ENCODE results near the gene SRPK2.
A peak's percentile ranks its signal among the peaks of the same experiment; 100 is the strongest.
"Not testable (repeated sequence)": the region's sequence is repeated elsewhere in the genome, so short reads cannot be mapped to it uniquely, and the experiment has no call there.

Gene SRPK2

DNA sequence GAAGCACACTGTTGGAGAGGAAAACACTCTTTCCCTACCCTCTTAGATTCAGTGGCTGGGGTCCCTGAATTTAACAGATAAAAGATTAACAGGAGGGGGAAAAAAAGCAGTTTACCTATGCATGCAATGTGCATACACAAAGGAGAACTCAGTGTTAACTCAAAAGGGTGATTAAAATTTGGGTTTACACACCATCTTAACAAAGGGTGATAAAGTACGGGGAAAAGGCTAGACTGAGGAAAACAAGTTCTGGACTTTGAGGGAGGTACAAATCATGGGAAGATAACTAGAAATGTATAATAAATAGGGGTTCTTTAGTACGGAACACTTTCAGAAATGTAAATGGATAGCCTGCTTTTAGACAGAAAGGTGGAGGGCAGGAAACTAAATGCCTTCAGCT, 83.1 kb downstream of the SRPK2 start:
- peaks cover 12% of the 10 kb centered on the region for H3K36me3 Mint-ChIP-seq
- no peak overlapping the region for H3K27ac Mint-ChIP-seq
- no peaks in the 10 kb centered on the region for H3K9me3 Mint-ChIP-seq
- ATAC-seq: no peak
- H3K4me1 Mint-ChIP-seq: peaks cover 56% of the 10 kb centered on the region
- no peak overlapping the region for H3K4me3 Mint-ChIP-seq
- no peaks in the 10 kb centered on the region for H3K27me3 Mint-ChIP-seq

- H3K4me1 Mint-ChIP-seq: peaks cover 49% of the 10 kb centered on the region
- H3K4me3 Mint-ChIP-seq: no peak overlapping the region
- no peaks in the 10 kb centered on the region for H3K27me3 Mint-ChIP-seq
- H3K27ac Mint-ChIP-seq: no peak overlapping the region
- no peak for ATAC-seq
- peaks cover 16% of the 10 kb centered on the region for H3K36me3 Mint-ChIP-seq
- H3K9me3 Mint-ChIP-seq: no peaks in the 10 kb centered on the region
These were observed 84.5 kb downstream of the SRPK2 start for GRCh38 chr7:105304040-105304895.

DNA sequence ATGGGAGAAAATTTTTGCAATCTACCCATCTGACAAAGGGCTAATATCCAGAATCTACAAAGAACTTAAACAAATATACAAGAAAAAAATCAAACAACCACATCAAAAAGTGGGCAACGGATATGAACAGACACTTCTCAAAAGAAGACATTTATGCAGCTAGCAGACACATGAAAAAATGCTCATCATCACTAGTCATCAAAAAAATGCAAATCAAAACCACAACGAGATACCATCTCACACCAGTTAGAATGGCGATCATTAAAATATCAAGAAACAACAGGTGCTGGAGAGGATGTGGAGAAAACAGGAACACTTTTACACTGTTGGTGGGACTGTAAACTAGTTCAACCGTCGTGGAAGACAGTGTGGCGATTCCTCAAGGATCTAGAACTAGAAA, 88.1 kb downstream of the SRPK2 start:
- ATAC-seq, H3K27me3 Mint-ChIP-seq, H3K27ac Mint-ChIP-seq, H3K36me3 Mint-ChIP-seq, H3K4me3 Mint-ChIP-seq, H3K9me3 Mint-ChIP-seq: not testable (repeated sequence)
- peaks cover 50% of the 10 kb centered on the region for H3K4me1 Mint-ChIP-seq

GRCh38 chr7:105298439-105298894, 90.3 kb downstream of the SRPK2 start:
- Mint-ChIP-seq H3K27me3 (no peaks in the 10 kb centered on the region), H3K27ac (peak overlapping the region; percentile 31), H3K36me3 (peaks cover 5% of the 10 kb centered on the region), H3K4me1 (peaks cover 44% of the 10 kb centered on the region), H3K4me3 (no peak overlapping the region), H3K9me3 (peaks cover 3% of the 10 kb centered on the region)
- peak; percentile 79 for ATAC-seq

GRCh38 chr7:105297985-105298384, 90.7 kb downstream of the SRPK2 start:
- Mint-ChIP-seq H3K27me3 (no peaks in the 10 kb centered on the region), H3K27ac (peak overlapping the region; percentile 31), H3K9me3 (peaks cover 3% of the 10 kb centered on the region), H3K4me3 (no peak overlapping the region), H3K36me3 (peaks cover 5% of the 10 kb centered on the region), H3K4me1 (peaks cover 44% of the 10 kb centered on the region)
- peak; percentile 43 for ATAC-seq

DNA sequence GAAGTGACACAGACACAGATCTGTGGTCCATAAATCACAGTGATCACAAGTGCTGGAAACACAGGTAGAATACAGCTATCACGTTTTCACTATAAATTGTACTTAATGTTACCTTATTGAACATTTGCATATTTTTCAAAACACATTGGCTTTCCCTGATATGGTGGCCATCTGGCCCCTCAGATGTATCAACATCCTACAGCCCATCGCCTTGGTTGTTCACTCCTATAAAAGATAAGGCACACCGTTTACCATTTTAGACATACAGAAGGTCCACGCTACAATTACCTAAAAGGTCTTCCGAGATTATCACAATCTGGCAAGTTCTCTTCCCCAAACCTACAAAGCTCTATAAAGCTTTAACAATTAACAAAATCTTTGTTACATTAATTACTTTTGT, 91.4 kb downstream of the SRPK2 start:
- ATAC-seq: no peak
- Mint-ChIP-seq H3K4me3 (no peak overlapping the region), H3K36me3 (peaks cover 5% of the 10 kb centered on the region), H3K27me3 (no peaks in the 10 kb centered on the region), H3K27ac (no peak overlapping the region), H3K4me1 (peaks cover 44% of the 10 kb centered on the region), H3K9me3 (peaks cover 3% of the 10 kb centered on the region)

GRCh38 chr7:105296491-105296890, 92.2 kb downstream of the SRPK2 start:
- Mint-ChIP-seq H3K9me3 (peaks cover 3% of the 10 kb centered on the region), H3K4me3 (no peak overlapping the region), H3K36me3 (peaks cover 5% of the 10 kb centered on the region), H3K4me1 (peaks cover 44% of the 10 kb centered on the region), H3K27ac (peak overlapping the region; percentile 53), H3K27me3 (no peaks in the 10 kb centered on the region)
- no peak for ATAC-seq

DNA sequence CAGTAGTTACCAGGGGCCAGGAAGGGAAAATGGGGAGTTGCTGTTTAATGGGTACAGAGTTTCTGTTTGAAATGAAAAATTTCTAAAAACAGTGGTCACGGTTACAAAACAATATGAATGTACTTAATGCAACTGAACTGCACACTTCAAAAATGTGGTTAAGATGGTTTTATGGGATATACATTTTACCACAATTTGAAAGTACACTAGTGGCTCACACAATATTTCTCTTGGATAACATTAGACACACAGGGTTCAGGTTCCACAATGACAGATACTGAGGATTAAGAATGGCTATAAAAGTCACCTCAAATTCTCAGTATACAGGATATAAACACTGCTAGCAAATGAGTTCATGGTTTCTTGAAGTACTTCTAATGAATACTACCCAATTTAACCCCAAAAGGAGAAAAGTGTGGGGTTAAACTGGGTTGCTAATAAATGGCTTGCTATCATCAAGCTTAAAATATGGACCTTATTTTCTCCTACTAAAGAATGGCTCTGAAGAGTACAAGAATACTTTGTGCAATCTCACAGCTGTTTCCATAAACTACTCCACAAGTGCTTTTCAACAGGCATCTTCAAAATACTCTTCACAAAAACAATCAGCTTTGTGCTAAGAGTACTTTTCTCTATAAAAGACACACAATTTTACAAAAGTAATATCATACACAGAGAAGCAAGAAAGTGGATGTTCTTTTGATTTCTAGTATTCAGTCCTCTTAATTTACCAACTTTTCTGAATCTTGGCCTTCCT, 92.9 kb downstream of the SRPK2 start:
- Mint-ChIP-seq H3K27ac (peak overlapping the region; percentile 53), H3K36me3 (peaks cover 5% of the 10 kb centered on the region), H3K4me1 (peaks cover 44% of the 10 kb centered on the region), H3K27me3 (no peaks in the 10 kb centered on the region), H3K9me3 (peaks cover 3% of the 10 kb centered on the region), H3K4me3 (no peak overlapping the region)
- no peak for ATAC-seq

- ATAC-seq, H3K27me3 Mint-ChIP-seq, H3K36me3 Mint-ChIP-seq, H3K27ac Mint-ChIP-seq, H3K4me3 Mint-ChIP-seq, H3K9me3 Mint-ChIP-seq: not testable (repeated sequence)
- peaks cover 47% of the 10 kb centered on the region for H3K4me1 Mint-ChIP-seq
These were observed 94.2 kb downstream of the SRPK2 start for GRCh38 chr7:105294482-105294881.

GRCh38 chr7:105289704-105290103, 99.0 kb downstream of the SRPK2 start:
- Mint-ChIP-seq H3K27me3 (no peaks in the 10 kb centered on the region), H3K4me1 (peaks cover 28% of the 10 kb centered on the region), H3K36me3 (peaks cover 18% of the 10 kb centered on the region), H3K4me3 (no peak overlapping the region), H3K9me3 (no peaks in the 10 kb centered on the region), H3K27ac (no peak overlapping the region)
- ATAC-seq: no peak

GRCh38 chr7:105286441-105286840, 102.3 kb downstream of the SRPK2 start:
- Mint-ChIP-seq H3K9me3 (no peaks in the 10 kb centered on the region), H3K36me3 (peaks cover 18% of the 10 kb centered on the region), H3K27me3 (no peaks in the 10 kb centered on the region), H3K4me1 (peaks cover 42% of the 10 kb centered on the region), H3K4me3 (no peak overlapping the region), H3K27ac (no peak overlapping the region)
- ATAC-seq: no peak

GRCh38 chr7:105285118-105285874, 103.4 kb downstream of the SRPK2 start:
- Mint-ChIP-seq H3K36me3 (peaks cover 16% of the 10 kb centered on the region), H3K27ac (no peak overlapping the region), H3K9me3 (no peaks in the 10 kb centered on the region), H3K27me3 (no peaks in the 10 kb centered on the region), H3K4me3 (no peak overlapping the region), H3K4me1 (peaks cover 45% of the 10 kb centered on the region)
- no peak for ATAC-seq

DNA sequence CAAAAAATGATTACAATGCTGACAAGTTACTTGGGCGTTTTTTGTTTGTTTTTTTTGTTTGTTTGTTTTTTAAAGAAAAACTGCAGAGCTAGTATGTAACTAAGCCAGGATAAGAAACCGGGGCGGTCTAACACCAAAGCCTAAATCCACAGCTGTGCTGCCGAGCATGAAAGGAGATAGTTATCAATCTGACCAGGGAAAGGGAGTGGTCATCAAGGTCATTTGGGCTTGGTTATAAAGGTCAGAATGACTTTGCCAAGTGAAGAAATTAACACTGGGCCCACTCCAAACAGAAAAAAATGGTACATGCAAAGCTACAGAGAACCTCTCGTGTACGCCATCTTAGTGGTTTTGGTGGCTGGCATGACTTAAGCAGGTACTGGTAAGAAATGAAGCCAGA, 104.7 kb downstream of the SRPK2 start:
- no peak for ATAC-seq
- no peaks in the 10 kb centered on the region for H3K27me3 Mint-ChIP-seq
- no peak overlapping the region for H3K4me3 Mint-ChIP-seq
- no peaks in the 10 kb centered on the region for H3K9me3 Mint-ChIP-seq
- H3K4me1 Mint-ChIP-seq: peaks cover 35% of the 10 kb centered on the region
- H3K36me3 Mint-ChIP-seq: peaks cover 9% of the 10 kb centered on the region
- no peak overlapping the region for H3K27ac Mint-ChIP-seq

DNA sequence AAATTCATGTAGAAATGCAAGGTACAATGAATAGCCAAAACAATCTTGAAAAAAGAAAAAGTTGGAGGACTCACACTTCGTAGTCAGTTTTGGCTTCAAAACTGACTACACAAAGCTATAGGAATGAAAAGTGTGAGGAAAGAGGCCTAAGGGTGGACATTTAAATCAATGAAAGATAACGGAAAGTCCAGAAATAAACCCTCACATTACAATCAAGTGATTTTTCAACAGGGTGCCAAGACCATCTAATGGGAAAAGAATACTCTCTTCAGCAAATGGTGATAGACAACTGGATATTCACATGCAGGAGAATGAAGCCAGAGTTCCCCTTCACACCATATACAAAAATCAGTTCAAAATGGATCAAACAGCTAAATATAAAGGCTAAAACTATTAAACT, 106.8 kb downstream of the SRPK2 start:
- peaks cover 40% of the 10 kb centered on the region for H3K4me1 Mint-ChIP-seq
- H3K36me3 Mint-ChIP-seq: peaks cover 9% of the 10 kb centered on the region
- H3K27ac Mint-ChIP-seq: no peak overlapping the region
- H3K27me3 Mint-ChIP-seq: no peaks in the 10 kb centered on the region
- H3K4me3 Mint-ChIP-seq: no peak overlapping the region
- H3K9me3 Mint-ChIP-seq: no peaks in the 10 kb centered on the region
- ATAC-seq: no peak

GRCh38 chr7:105279688-105280007, 109.1 kb downstream of the SRPK2 start:
- Mint-ChIP-seq H3K4me3 (no peak overlapping the region), H3K27ac (no peak overlapping the region), H3K9me3 (no peaks in the 10 kb centered on the region), H3K27me3 (no peaks in the 10 kb centered on the region), H3K36me3 (peaks cover 8% of the 10 kb centered on the region), H3K4me1 (peaks cover 36% of the 10 kb centered on the region)
- ATAC-seq: no peak

All from stimulated activated memory B cell treated with anti-CD40 and anti-IgM and Interleukin-4, amounts not matched to agents 10 μg/mL and 1 μg/mL and 100 μg/mL, for 72 hours (primary cell).